ENCODE results near the gene MRPL12. TPM values are rescaled to one million over a fixed set of nuclear protein-coding genes. Genes with fewer than 3 reads are reported as not detected.

MRPL12 gene
- polyA plus RNA-seq, 3 donors = 81.3 to 134 (median 118) TPM

DNA sequence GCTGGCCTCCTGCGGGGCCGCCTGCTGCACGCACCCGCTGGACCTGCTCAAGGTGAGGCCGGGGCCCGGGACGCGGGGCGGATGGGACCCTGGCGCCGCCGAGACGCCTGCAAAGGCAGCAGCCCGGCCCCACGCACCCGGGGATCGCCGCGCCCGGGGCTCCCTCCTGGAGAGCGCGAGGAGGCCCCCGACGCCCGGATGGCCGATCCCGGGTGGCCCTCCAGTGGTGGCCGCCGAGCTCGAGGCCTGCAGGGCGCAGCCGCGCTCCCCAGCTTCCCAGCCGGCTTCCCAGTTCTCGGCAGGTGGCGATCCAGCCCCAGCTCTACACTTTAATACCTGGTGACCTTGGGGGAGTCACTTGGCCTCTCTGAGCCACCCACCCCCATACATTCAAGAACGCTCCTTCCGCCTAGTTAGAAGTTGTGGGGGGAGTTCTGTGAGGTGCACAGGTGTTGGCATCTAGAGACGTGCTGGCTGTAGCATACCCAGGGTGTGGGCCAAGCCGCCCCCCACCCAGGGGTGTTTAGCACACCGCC lies 9.4 kb downstream of the MRPL12 start:
- H3K27ac ChIP-seq (ENCODE audit: low read depth, low read length) = no peak overlapping the region
- 1 to 4% (median 3%) methylated on average over 37 to 41 of the region's 41 CpGs for WGBS, 3 donors

DNA sequence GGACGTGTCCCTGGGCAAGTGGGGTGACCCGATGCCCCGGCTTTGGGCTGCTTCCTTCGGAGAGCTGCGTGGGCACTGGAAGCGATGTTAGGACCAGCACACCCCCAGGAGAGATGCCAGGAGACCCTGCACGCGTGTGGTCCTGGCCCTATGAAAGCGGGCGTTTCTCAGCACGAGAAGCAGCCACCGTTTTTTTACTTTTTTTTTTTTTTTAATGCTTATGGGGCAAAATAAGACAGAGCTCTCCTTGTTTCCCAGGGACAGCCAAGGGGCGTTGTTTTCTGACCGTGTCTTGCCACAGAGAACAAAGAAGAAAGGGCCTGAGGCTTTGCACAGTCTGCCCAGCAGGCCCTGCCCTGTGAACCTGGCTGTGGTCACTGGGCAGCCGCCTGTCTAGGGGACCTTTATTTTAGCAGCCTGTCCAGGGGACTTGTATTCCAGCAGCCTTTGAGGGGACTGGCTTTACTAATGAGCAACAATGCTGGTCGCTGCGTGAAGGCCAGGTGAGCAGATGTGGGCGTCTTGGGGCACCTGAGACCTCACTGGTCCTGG lies 9.9 kb downstream of the MRPL12 start:
- no peak overlapping the region for H3K27ac ChIP-seq (ENCODE audit: low read depth, low read length)
- WGBS, 3 donors = 14 to 49% (median 40%) methylated on average over 18 of the region's 18 CpGs

DNA sequence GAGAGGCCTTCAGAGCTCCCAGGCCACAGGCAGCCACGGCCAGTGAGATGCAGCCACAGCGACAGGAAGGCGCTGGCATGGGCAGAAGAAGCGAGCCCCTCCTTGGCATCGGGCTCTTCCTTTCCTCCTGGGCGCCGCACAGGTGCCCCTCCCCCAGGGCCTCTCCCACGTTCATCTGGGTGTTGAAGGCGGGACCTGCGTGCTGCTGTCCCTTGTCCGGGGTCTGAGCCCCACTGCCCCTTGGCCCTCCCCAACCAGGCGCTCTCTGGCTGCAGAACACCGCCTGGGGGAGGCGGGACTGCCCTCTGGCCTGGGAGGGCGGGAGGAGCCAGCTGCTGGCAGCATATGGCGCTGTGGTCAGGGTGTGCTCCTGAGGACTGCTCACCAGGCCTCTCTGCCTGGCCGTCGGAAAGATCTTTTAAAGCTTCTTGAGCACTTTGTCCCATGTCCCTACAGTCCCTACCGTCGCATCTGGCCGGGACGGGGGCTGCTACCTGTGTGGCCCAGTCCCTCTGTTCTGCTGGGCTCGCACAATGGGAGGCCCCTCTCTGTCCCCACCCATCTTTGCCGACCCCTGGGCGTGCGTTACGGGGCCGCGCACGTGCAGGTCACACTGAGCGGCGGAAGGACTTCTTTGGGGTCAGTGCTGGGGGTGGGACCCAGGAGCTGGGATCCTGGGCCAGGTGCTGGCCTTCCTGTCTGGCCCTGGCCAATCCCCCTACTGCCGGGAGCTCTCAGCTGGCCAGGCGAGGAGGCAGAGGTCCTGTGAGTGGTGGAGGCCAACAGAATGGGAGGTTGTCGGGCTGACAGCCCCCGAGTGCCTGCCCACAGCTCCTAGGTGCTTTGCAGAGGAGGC lies 10.6 kb downstream of the MRPL12 start:
- no peak overlapping the region for H3K27ac ChIP-seq (ENCODE audit: low read depth, low read length)
- 30 to 69% (median 60%) methylated on average over 35 to 36 of the region's 36 CpGs for WGBS, 3 donors

DNA sequence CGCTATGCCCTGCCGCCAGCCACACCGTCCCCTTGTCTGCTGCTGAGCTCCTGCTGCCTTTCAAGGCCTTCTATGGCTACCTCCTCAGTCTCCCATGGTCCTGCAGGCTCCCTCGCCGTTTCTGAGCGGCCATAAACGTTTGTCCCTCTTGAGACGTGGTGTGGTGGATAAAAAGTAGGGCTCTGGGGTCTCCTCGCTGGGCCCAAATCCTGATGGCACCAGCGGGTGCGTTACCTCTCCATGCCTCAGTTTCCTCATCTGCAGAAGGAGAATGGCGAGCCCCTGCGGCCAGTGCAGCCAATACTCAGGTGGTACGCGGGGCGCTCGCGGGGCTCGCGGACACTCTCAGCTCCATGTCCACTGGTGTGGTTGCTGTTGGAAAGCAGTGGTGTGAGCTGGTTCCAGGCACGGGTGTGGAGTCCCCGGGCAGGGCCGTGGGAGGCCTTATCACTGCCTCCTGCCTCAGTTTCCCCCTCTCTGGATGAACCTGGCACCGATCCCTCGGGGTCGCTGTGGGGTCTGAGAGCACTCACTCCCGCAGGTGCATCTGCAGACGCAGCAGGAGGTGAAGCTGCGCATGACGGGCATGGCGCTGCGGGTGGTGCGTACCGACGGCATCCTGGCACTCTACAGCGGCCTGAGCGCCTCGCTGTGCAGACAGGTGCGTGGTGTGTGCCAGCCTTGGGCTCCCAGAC lies 11.4 kb downstream of the MRPL12 start:
- WGBS, 3 donors = 88 to 96% (median 94%) methylated on average over 39 of the region's 39 CpGs
- no peak overlapping the region for H3K27ac ChIP-seq (ENCODE audit: low read depth, low read length)

DNA sequence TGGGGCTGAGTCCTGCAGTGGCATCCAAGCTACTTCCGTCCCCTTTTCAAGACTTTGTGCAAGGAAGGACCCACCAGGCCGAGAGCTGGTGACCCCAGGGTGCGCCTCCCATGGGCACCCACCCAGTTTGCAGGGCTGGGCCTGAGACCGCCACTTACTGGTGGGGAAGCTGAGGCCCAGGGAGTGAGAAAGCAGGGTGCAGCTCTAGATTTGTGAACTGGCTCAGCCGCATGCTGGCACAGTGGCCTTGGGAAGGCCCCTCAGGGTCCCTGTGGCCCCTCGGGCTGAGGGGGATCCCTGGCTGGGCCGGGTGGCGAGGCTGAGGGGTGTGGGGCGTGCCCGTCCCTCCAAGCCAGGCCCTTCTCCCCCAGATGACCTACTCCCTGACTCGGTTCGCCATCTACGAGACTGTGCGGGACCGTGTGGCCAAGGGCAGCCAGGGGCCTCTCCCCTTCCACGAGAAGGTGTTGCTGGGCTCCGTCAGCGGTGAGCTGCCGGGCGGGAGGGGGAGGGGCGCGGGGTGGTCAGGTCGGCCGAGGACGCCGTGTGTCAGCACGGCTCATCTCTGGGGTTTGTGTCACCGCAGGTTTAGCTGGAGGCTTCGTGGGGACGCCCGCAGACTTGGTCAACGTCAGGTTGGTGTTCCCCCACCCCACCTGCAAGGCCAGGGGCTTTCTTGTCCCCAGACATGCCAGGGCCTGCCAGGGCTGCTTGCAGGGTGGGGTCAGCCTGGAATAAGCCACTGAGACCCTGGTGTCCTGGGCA lies 12.1 kb downstream of the MRPL12 start:
- 88 to 94% (median 90%) methylated on average over 32 of the region's 32 CpGs for WGBS, 3 donors
- no peak overlapping the region for H3K27ac ChIP-seq (ENCODE audit: low read depth, low read length)

DNA sequence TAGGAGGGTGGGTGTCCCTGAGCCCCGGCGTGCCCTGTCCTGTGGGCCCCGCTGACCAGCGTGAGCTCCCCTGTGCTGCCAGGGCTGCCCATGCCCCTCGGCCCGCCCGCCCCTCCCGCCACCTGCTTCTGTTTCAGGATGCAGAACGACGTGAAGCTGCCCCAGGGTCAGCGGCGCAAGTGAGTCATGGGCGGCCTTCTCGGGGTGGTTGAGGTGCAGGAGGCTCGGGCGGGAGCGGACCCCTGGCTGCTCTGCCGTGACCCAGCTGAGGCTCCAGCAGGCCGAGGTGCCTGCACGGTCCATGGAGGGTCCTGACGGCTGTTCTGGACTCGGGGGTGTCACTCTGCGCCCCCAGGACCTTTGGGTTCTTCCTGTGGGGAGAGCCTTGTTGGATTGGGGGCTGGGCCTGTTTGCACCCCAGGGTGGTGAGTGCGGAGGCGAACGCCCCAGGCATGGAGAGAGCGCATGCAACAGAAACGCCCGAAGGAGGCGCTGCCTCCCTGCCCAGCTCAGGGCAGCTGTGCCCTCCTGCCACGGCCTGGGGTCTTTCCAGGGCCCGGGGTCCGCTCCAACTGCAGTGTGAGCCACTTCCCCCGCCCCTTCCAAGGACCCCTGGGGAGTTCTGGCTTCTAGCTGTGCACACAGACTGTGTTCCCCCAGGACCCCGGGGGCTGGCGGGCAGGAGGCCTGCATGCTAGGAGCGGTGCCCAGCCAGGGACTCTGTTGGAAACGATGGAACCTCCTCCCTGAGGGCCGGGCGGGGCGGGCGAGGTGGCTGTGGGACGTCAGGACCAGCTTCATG lies 12.9 kb downstream of the MRPL12 start:
- 92 to 95% (median 92%) methylated on average over 41 to 43 of the region's 43 CpGs for WGBS, 3 donors
- H3K27ac ChIP-seq (ENCODE audit: low read depth, low read length) = no peak overlapping the region

DNA sequence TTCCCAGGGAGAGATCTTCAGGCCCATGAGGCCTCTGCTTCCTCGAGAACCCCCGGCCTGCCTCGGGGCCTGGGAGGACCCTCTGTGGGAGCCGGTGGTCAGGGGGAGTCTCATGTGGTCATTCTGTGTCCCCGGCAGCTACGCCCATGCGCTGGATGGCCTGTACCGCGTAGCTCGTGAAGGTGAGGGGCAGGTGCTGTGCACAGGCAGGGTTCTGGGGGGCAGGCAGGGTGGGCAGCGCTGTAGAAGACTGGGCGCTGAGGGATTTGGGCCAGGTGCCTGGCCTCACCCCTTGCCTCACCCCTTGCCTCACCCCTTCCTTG lies 13.5 kb downstream of the MRPL12 start:
- H3K27ac ChIP-seq (ENCODE audit: low read depth, low read length) = no peak overlapping the region
- 94 to 96% (median 94%) methylated on average over 9 to 12 of the region's 12 CpGs for WGBS, 3 donors

DNA sequence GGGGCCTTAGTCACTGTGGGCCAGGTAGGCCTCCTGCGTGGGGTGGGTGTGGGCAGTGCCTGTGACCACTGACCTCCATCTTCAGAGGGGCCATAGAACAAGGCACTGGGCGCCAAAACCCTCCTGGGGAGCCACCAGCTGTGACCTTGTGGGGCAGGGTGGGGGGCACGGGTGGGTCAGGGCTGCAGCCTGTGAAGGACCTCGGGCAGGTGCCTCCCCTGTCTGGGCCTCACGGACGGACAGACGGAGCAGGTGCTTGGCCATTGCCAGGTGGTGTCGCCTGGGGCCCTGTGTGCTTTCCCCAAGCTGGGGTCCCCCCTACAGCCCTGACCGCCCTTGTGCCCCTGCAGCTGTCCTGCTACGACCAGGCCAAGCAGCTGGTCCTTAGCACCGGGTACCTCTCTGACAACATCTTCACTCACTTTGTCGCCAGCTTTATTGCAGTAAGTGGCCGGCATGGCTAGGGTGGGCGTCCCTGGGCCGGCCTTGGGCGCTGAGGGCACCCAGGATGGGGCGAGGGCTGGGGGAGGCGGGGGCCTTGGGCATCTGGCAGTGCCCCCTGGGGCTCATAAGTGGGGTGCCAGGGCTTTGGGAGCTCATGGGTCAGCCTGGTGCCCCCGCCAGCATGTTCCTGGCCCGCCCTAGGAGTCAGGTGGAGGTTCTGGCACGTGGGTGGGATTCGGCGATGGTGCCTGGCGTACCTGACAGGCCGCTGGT lies 14.0 kb downstream of the MRPL12 start:
- H3K27ac ChIP-seq (ENCODE audit: low read depth, low read length) = no peak overlapping the region
- WGBS, 3 donors = 95 to 96% (median 96%) methylated on average over 24 to 25 of the region's 25 CpGs

DNA sequence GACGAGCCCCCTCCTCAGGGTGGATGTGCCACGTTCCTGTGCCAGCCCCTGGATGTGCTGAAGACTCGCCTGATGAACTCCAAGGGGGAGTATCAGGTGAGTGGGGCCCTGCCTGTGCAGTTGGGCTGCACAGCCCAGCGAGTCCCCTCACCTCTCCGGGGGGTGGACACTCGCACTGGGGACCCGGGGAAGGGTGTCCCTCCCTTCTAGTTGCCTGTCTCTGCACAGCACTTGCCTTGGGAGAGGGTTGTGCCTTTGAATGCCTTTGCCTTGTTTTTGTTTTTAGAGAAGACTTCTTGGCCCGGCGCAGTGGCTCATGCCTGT lies 14.6 kb downstream of the MRPL12 start:
- H3K27ac ChIP-seq (ENCODE audit: low read depth, low read length) = no peak overlapping the region
- 93 to 94% (median 94%) methylated on average over 9 of the region's 9 CpGs for WGBS, 3 donors

DNA sequence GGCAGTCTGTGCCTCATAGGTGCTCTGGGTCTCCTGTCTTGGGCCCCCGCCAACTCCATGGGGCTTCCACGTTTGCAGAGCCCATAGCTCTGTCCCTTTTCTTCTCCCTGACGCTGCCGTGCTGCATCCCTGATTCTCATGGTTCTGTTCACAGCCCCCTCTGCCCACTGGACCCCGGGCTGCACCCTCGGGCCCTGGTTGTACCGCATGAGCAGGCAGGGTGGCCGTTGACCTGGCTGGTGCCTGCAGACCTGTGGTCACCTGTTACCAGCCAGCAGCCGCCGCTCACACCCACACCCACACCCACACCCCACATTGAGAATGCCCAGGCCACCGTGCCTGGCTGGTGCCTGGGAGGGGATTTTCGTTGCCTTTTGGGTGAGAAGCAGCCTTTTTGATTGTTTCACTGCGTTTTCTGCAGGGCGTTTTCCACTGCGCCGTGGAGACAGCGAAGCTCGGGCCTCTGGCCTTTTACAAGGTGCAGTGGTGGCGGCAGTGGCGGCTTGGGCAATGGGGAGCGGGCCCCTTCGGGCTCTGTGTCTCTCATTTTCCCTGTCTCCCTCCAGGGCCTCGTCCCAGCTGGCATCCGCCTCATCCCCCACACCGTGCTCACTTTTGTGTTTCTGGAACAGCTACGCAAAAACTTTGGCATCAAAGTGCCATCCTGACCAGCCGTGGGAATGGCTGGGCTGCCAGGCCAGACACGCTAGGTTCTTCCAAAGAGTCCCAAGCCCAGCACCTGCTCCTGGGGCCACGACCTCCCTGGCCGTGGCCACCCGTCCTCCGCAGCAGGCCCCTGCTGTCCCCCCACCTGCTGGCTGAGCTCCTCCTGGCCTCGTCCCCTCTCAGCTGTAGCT lies 16.5 kb downstream of the MRPL12 start:
- WGBS, 3 donors = 86 to 93% (median 89%) methylated on average over 31 to 32 of the region's 33 CpGs
- no peak overlapping the region for H3K27ac ChIP-seq (ENCODE audit: low read depth, low read length)

DNA sequence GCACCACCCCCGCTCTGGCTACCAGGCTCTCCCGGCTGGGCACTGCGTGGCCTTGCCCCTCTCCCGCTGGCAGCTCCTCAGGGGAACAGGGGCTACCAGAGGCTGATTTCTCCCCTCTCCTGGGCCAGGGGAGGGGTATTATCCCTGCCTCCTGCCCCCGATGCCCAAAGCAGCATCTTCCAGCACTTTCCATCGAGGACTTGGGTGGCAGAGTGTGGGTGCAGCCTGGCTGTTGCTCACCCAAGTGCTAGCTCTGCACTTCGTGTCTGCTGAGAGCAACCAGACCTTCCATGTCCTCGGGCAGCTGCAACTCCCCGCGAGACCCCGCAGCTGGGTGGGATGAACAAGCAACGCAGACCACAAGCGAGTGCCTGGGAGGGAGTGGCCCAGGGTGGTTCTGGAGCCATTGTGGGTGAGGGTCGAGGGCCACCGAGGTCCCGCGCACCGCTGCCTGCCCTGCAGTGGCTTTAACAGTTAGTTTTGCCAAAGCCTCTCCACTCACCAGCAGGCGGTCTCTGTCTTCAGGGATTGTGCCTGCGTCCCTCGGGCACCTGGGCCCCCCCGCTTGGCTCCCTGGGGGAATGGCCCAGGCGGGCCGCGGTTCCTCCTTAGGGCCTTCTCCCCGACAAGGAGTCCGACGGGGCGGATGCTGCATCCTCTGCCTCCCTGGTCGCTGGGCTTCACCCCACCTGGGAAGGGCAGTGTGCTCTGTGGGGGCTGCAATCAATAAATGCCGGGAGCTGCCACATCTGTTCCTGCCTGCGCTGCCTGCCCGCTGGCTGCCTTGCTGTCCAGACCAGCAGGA lies 17.3 kb downstream of the MRPL12 start:
- H3K27ac ChIP-seq (ENCODE audit: low read depth, low read length) = no peak overlapping the region
- 84 to 91% (median 85%) methylated on average over 32 to 33 of the region's 33 CpGs for WGBS, 3 donors

DNA sequence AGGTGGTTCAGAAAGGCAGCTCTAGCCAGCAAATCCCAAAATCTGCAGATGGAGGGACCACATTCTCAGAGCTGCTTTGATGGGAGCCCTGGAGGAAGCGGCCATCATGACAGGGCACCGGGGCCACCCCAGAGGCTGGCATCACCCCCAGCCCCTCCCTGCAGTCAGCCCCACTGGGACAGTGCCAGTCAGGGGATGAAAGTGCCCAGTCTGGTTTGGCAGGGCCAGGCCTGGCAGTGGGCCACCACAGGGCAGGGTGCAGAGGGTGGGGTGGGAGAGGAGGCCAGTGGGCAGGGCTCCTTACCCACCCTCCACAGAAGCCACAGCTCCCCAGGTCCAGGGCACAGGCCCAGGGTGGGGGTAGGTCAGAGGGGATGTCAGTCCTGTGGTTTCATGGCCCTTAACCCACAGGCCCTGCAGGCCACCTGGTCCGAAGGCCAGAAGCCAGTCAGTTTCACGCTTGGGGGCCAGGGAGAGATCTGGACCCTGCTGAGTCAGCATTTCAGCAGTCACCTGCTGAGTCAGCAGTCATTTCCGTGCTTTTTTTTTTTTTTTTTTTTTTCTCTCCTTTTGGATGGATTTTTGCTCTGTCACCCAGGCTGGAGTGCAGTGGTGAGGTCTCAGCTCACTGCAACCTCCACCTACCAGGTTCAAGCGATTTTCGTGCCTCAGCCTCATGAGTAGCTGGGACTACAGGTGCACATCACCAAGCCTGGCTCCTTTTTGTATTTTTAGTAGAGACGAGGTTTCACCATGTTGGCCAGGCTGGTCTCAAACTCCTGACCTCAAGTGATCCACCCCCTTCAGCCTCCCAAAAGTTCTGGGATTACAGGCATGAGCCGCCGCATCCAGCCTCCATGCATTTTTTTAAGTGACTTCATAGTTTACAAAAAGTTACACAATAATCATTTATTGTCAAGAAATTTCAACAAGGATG lies 19.3 kb downstream of the MRPL12 start:
- WGBS, 3 donors = 32 to 54% (median 54%) methylated on average over 9 to 10 of the region's 10 CpGs
- no peak overlapping the region for H3K27ac ChIP-seq (ENCODE audit: low read depth, low read length)

DNA sequence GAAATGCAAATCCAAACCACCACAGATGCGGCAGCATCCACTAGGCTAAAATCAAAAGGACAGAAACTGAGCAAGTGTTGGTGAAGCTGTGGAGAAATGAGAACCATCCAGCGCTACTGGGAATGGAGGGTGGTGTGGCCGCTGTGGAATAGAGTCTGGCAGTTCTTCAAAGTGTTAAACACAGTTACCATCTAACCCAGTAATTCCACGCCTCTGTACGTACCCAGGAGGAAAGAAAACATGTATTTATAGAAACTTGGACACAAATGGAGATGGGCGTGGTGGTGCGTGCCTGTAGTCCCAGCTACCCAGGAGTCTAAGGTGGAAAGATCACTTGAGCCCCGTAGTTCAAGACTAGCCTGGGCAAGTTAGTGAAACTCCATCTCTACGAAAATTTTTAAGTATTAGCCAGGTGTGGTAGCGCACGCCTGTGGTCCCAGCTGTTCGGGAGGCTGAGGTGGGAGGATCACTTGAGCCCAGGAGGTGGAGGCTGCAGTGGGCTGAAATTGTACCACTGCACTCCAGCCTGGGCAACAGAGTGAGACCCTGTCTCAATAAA lies 20.6 kb downstream of the MRPL12 start:
- no peak overlapping the region for H3K27ac ChIP-seq (ENCODE audit: low read depth, low read length)
- WGBS, 3 donors = 42 to 50% (median 48%) methylated on average over 12 of the region's 12 CpGs

DNA sequence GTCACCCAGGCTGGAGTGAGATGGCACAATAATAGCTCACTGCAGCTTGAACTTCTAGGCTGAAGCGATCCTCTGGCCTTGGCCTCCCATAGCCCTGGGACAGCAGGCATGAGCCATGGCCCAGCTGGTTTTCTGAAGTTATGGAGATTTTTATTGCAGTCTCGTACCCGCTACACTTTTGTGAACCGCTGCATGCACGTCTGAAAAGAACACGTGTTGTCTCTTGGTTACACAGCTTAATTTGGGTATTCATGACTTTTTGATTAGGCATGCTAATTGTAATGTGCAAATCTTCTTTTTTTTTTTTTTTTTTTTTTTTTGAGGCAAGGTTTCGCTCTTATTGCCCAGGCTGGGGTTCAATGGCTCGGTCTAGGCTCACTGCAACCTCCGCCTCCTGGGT lies 22.3 kb downstream of the MRPL12 start:
- no peak overlapping the region for H3K27ac ChIP-seq (ENCODE audit: low read depth, low read length)
- WGBS, 3 donors = 82 to 90% (median 89%) methylated on average over 9 of the region's 9 CpGs

DNA sequence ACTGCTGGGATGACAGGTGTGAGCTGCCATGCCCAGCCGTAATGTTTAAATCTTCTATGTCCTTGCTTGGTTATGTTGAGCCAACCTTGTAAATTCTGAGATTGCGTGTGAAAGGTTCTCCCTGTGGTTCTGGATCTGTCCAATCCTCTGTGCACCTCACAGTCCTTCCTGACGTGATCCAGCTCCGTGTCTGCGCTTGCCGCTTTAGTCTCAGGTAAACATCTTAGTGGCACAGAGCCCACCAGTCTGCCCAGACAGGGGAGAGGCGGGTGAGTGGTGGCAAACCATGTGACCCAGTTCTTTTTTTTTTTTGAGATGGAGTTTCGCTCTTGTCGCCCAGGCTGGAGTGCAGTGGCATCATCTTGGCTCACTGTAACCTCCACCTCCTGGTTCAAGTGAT lies 22.8 kb downstream of the MRPL12 start:
- 26 to 73% (median 68%) methylated on average over 9 of the region's 9 CpGs for WGBS, 3 donors
- H3K27ac ChIP-seq (ENCODE audit: low read depth, low read length) = no peak overlapping the region

All from adipose tissue (tissue), 3 donors.